H1 (cell line): ENCODE data around the gene SIK3. TPM values are rescaled to one million over a fixed set of nuclear protein-coding genes. Genes with fewer than 3 reads are reported as not detected.
"Not testable (repeated sequence)": the region's sequence is repeated elsewhere in the genome, so short reads cannot be mapped to it uniquely, and the experiment has no call there.

ENCODE experiments used
- CTCF ChIA-PET: fragments of 300-600 bp; sonication (Branson Sonifier 250); formaldehyde crosslinking; loops from one replicate; lab custom pipeline; 2021; ENCODE audit not compliant: partially characterized antibody; lab: Charles Lee
- POLR2A ChIA-PET: fragments of 300-600 bp; sonication (Branson Sonifier 250); formaldehyde crosslinking; loops from one replicate; lab custom pipeline; 2021; ENCODE audit warnings: inconsistent platforms; ENCODE audit not compliant: partially characterized antibody; lab: Charles Lee
- DNase-seq, 2 experiments: peaks; one replicate each; pipeline versions ENCODE4 v3.0.0 to v3.0.0-alpha.2; 2010 to 2022; ENCODE audit warnings: low spot score in 2 of 2, low read depth in 1 of 2, mixed read lengths in 1 of 2
- FAIRE-seq: peaks from 2 replicates; lab custom pipeline; 2011; peaks lifted over from hg19 to GRCh38; lab: Jason Lieb, UNC
- H2AFZ ChIP-seq: 2 replicates; pipeline ENCODE4 v1.8.1; 2012; ENCODE audit warnings: low read length, inconsistent platforms
- H2AK5ac ChIP-seq: 2 replicates; pipeline ENCODE4 v1.6.1; 2013; ENCODE audit warnings: low read depth, low read length
- H2BK120ac ChIP-seq: replicated peaks from 2 replicates; pipeline ENCODE3; 2013; ENCODE audit warnings: low read depth, low read length, inconsistent platforms
- H2BK12ac ChIP-seq: 2 replicates; pipeline ENCODE4 v1.6.1; 2013; ENCODE audit warnings: low read depth, low read length
- H2BK15ac ChIP-seq: 2 replicates; pipeline ENCODE4 v1.6.1; 2013; ENCODE audit warnings: low read length
- H2BK20ac ChIP-seq: 2 replicates; pipeline ENCODE4 v1.6.1; 2013; ENCODE audit warnings: low read length
- H2BK5ac ChIP-seq: 2 replicates; pipeline ENCODE4 v1.6.1; 2013; ENCODE audit warnings: low read depth, low read length
- H3K14ac ChIP-seq: 2 replicates; pipeline ENCODE4 v1.6.1; 2013; ENCODE audit warnings: inconsistent platforms; ENCODE audit not compliant: insufficient read length
- H3K18ac ChIP-seq: 2 replicates; pipeline ENCODE4 v1.6.1; 2013; ENCODE audit warnings: low read length; ENCODE audit errors: extremely low read depth
- H3K23ac ChIP-seq: 2 replicates; pipeline ENCODE4 v1.6.1; 2013; ENCODE audit warnings: inconsistent platforms; ENCODE audit not compliant: insufficient read length
- H3K23me2 ChIP-seq: 2 replicates; pipeline ENCODE4 v1.6.1; 2013; ENCODE audit warnings: low read depth, low read length
- H3K27ac ChIP-seq: 2 replicates; pipeline ENCODE4 v1.6.1; 2011; ENCODE audit warnings: low read depth, low read length, inconsistent platforms
- H3K27me3 ChIP-seq, 4 experiments: replicated peaks in 1 of 4; 1 replicate in 1 of 4; 2 replicates in 3 of 4; pipeline versions ENCODE4 v1.6.1 to v1.8.1; 2011 to 2013; ENCODE audit warnings: low read length in 3 of 4, mild to moderate bottlenecking in 3 of 4, inconsistent platforms in 2 of 4, mixed read lengths in 2 of 4, moderate library complexity in 1 of 4; ENCODE audit not compliant: control insufficient read depth in 3 of 4, insufficient read depth in 3 of 4; ENCODE audit errors: extremely low read depth in 1 of 4
- H3K36me3 ChIP-seq, 4 experiments: 2 replicates each; pipeline versions ENCODE4 v1.6.1 to v1.8.1; 2011 to 2013; ENCODE audit warnings: mild to moderate bottlenecking in 4 of 4, low read length in 3 of 4, moderate library complexity in 2 of 4, control low read depth in 1 of 4, inconsistent platforms in 1 of 4; ENCODE audit not compliant: insufficient read depth in 4 of 4, control insufficient read depth in 2 of 4
- H3K4ac ChIP-seq: replicated peaks from 2 replicates; pipeline ENCODE3; 2013; ENCODE audit warnings: low read length, low read depth, mixed read lengths, inconsistent platforms; ENCODE audit not compliant: insufficient read length
- H3K4me1 ChIP-seq, 4 experiments: replicated peaks in 1 of 4; 1 replicate in 1 of 4; 2 replicates in 3 of 4; pipeline versions ENCODE4 v1.6.1 to v1.8.1; 2011 to 2013; ENCODE audit warnings: low read length in 3 of 4, inconsistent platforms in 2 of 4, mixed read lengths in 1 of 4; ENCODE audit not compliant: insufficient read depth in 4 of 4, control insufficient read depth in 3 of 4
- H3K4me2 ChIP-seq, 2 experiments: 2 replicates each; pipeline versions ENCODE4 v1.6.1 to v1.8.1; 2011 to 2013; ENCODE audit warnings: low read depth in 2 of 2, low read length in 2 of 2, control low read depth in 1 of 2, inconsistent platforms in 1 of 2, mild to moderate bottlenecking in 1 of 2; ENCODE audit not compliant: insufficient read depth in 1 of 2
- H3K4me3 ChIP-seq, 4 experiments: fragments of 200-600, 300-600 bp in 1 of 4; sonication (generic), shearing (Covaris generic), sonication (Bioruptor Twin) in 1 of 4; 2 replicates each; pipeline versions ENCODE4 v1.5.1 to v1.8.1; 2011 to 2016; ENCODE audit warnings: low read length in 4 of 4, low read depth in 3 of 4, control low read depth in 2 of 4, inconsistent platforms in 2 of 4, mild to moderate bottlenecking in 2 of 4, mixed read lengths in 1 of 4, moderate library complexity in 1 of 4; ENCODE audit not compliant: insufficient read depth in 2 of 4; ENCODE audit errors: extremely low read depth in 1 of 4
- H3K56ac ChIP-seq: replicated peaks from 2 replicates; pipeline ENCODE3; 2013; ENCODE audit warnings: low read depth, mild to moderate bottlenecking, mixed read lengths, low read length, inconsistent platforms; ENCODE audit not compliant: insufficient read length
- H3K79me1 ChIP-seq: 2 replicates; pipeline ENCODE4 v1.6.1; 2013; ENCODE audit warnings: low read depth, low read length, control low read depth
- H3K79me2 ChIP-seq, 2 experiments: 2 replicates each; pipeline versions ENCODE4 v1.6.1 to v1.8.1; 2012 to 2013; ENCODE audit warnings: low read length in 2 of 2, mild to moderate bottlenecking in 2 of 2, inconsistent platforms in 1 of 2; ENCODE audit not compliant: insufficient read depth in 2 of 2, control insufficient read depth in 1 of 2
- H3K9ac ChIP-seq, 4 experiments: replicated peaks in 1 of 4; 1 replicate in 1 of 4; 2 replicates in 3 of 4; pipeline versions ENCODE4 v1.6.1 to v1.8.1; 2011 to 2013; ENCODE audit warnings: low read depth in 3 of 4, low read length in 3 of 4, control low read depth in 2 of 4, mild to moderate bottlenecking in 2 of 4, moderate library complexity in 2 of 4, inconsistent platforms in 1 of 4; ENCODE audit errors: extremely low read depth in 1 of 4
- H3K9me3 ChIP-seq, 2 experiments: 2 replicates each; pipeline versions ENCODE4 v1.6.1 to v1.8.1; 2012 to 2013; ENCODE audit warnings: mild to moderate bottlenecking in 2 of 2, moderate library complexity in 2 of 2, control low read depth in 1 of 2, inconsistent platforms in 1 of 2, low read depth in 1 of 2, low read length in 1 of 2, mixed read lengths in 1 of 2; ENCODE audit not compliant: insufficient read depth in 2 of 2
- H4K20me1 ChIP-seq, 2 experiments: replicated peaks in 1 of 2; 2 replicates each; pipeline versions ENCODE3 to v1.8.1; 2011 to 2013; ENCODE audit warnings: inconsistent platforms in 2 of 2, low read length in 2 of 2, mild to moderate bottlenecking in 1 of 2; ENCODE audit not compliant: insufficient read depth in 2 of 2, control insufficient read depth in 1 of 2
- H4K5ac ChIP-seq: 2 replicates; pipeline ENCODE4 v1.6.1; 2013; ENCODE audit warnings: low read length, low read depth, mixed read lengths, inconsistent platforms; ENCODE audit not compliant: insufficient read length
- H4K8ac ChIP-seq: 2 replicates; pipeline ENCODE4 v1.8.0; 2013; ENCODE audit warnings: mild to moderate bottlenecking, moderate library complexity, low read length, inconsistent platforms; ENCODE audit not compliant: insufficient read depth; ENCODE audit errors: extremely low read depth
- H4K91ac ChIP-seq: replicated peaks from 2 replicates; pipeline ENCODE3; 2013; ENCODE audit warnings: low read length, mixed read lengths, inconsistent platforms; ENCODE audit not compliant: insufficient read length
- polyA plus RNA-seq, 7 experiments: library from polyadenylated mRNA; depleted of rRNA in 3 of 7; stranded (reverse) in 5 of 7; unstranded in 2 of 7; fragments of >200 nt in 5 of 7; fragments of 200-250 nt in 2 of 7; gene quantifications; 1 replicate in 5 of 7; 2 replicates in 1 of 7; 4 replicates in 1 of 7; pipeline versions ENCODE4 v1.2.1 to v1.2.3, GENCODE V29; 2011 to 2013; ENCODE audit warnings: missing spikeins in 2 of 7, mixed read lengths in 2 of 7
- total RNA-seq: library from RNA; stranded (reverse); fragmentation: NEBNext Ultra II Directional; extraction: Animal tissue kit (Norgen Biotek cat#: 25700); gene quantifications from 2 replicates; pipeline ENCODE4 v1.2.1, GENCODE V29; 2021

The SIK3 gene
- total and polyA plus RNA-seq, 2 of the 8 experiments (the other 6 are each of a cell fraction or from before 2014, with no cell fraction given): 19.9 to 32.1 TPM

DNA sequence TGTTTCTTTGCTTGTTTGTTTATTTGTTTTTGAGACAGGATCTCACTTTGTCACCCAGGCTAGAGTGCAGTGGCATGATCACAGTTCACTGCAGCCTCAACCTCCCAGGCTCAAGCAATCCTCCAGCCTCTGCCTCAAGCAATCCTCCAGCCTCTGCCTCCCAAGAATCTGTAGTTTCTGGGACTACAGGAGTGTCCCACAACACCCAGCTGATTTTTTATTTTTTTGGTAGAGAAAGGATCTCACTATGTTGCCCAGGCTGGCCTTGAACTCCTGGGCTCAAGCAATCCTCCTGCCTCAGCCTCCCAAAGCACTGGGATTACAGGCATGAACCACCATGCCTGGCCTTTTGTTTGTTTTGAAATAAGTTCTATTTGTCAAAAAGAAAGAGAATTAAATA, 296.6 kb downstream of the SIK3 start:
- H2AFZ ChIP-seq, H4K91ac ChIP-seq, H3K56ac ChIP-seq, DNase-seq, H3K9me3 ChIP-seq, H3K18ac ChIP-seq, H3K4me1 ChIP-seq, H3K23me2 ChIP-seq, H3K27me3 ChIP-seq, POLR2A ChIA-PET, H3K4me2 ChIP-seq, H2BK15ac ChIP-seq, H3K4ac ChIP-seq, H3K14ac ChIP-seq, H3K23ac ChIP-seq, H4K5ac ChIP-seq, H2BK120ac ChIP-seq, H3K9ac ChIP-seq, H2BK20ac ChIP-seq, H4K20me1 ChIP-seq, FAIRE-seq, H2BK12ac ChIP-seq, H3K79me2 ChIP-seq, H3K4me3 ChIP-seq, H3K79me1 ChIP-seq, H3K27ac ChIP-seq, H3K36me3 ChIP-seq, H4K8ac ChIP-seq, H2BK5ac ChIP-seq, H2AK5ac ChIP-seq: not testable (repeated sequence)
- CTCF ChIA-PET: interaction anchor here (2.2 to 4.5 kb wide), 2 partner anchors 11 to 377 kb away, joined by 4 to 31 read pairs; partner anchors contain the start of genes APOA5 and SIDT2
